Hematopoietic multipotent progenitor cell treated with erythropoietin and hydrocortisone succinate and interleukin-3 and kit ligand, for 17 days (in vitro differentiated cells): Measurements from ENCODE around the gene C12orf56.
"Not testable (repeated sequence)": the region's sequence is repeated elsewhere in the genome, so short reads cannot be mapped to it uniquely, and the experiment has no call there.

Experiments used
- DNase-seq: peaks from one replicate; pipeline ENCODE4 v3.0.0-alpha.2; 2015; ENCODE audit warnings: low spot score

Gene C12orf56

DNA sequence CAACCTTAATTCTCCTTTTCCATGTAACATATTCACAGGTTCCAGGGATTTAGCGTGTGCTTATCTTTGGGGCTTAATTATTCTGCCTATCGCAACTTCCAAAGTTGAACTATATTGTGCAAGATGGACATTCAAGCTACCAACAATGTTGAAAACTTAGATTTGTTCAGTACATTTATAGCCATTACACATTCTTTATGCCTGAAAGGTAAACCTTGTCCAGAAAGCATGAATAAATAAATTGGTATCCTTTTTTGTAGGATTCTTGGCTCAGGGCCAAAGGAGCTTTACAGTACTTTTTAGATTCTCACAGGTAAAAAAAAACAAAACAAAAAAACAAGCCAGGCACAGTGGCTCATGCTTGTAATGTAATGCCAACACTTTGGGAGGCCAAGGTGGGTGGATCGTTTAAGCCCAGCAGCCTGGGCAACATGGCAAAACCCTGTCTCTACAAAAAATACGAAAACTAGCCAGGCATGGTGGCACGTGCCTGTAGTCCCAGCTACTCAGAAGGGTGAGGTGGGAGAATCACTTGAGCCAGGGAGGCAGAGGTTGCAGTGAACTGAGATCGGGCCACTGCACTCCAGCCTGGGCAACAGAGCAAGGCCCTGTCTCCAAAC, 3.3 kb downstream of the C12orf56 start:
- no peak for DNase-seq

DNA sequence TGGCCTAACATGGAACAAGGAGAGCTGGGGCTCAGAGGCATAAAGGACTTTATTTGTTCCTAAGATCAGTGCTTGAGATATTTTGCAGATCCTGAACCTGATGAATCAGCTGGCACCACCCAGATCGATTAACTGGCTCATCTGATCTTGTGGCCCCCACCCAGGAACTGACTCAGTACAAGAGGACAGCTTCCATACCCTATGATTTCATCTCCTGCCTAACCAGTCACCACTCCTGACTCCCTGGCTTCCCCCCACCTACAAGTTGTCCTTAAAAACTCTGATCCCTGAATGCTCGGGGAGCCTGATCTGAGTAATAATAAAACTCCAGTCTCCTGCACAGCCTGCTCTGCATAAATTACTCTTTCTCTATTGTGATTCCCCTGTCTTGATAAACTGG, 5.1 kb downstream of the C12orf56 start:
- no peak for DNase-seq

DNA sequence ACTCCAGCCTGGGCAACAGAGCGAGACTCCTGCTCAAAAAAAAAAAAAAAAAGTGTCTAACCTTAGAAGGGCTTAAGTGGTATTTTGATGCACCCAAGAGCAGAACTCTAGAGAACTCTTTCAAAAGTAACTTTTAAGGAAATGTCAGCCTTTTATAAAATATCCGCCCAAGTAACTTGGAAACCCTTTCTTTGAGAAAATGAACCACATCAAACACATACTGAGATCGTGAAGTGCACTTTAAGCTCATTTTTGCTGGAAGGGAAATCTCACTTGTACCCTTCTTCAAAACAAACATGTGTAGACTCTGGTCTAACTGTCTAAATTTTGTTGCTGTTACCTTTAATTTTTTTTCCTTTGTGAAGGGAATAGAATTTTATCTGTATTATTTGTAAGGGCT, 5.5 kb downstream of the C12orf56 start:
- no peak for DNase-seq

DNA sequence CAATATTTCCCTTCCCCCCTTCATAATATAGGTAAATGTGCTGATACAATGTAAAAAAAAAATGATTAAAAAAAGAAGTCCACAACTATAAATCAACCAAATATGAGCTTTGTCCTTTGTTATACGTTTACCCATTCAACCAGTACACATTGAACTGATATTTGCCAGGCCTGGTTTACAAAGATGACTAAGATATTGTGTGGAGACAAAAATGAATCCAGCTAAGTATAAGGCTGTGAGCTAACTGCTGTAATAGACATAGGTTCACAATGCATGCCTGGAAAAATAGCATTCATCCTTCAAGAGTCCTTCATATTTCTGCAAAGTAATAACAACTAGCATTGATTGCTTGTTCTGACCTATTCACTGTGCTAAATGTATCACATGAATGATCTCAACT, 6.9 kb downstream of the C12orf56 start:
- no peak for DNase-seq

DNA sequence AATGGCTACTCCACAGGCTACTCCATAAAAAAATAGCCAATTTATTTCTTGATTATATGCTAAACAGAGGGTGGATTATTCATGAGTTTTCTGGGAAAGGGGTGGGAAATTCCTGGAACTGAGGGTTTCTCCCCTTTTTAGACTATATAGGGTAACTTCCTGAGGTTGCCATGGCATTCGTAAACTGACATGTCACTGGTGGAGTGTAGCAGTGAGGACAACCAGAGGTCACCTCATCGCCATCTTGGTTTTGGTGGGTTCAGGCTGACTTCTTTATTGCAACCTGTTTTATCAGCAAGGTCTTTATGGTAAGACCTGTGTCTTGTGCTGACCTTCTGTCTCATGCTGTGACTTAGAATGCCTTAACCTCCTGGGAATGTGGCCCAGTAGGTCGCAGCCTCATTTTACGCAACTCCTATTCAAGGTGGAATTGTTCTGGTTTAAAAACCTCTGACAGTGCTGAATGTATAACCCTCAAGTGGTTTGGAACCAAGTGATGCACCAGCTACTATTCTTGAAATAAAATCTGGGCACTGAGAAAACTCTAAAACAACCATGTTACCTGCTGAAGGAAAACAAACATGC, 27.7 kb downstream of the C12orf56 start:
- DNase-seq: no peak

DNA sequence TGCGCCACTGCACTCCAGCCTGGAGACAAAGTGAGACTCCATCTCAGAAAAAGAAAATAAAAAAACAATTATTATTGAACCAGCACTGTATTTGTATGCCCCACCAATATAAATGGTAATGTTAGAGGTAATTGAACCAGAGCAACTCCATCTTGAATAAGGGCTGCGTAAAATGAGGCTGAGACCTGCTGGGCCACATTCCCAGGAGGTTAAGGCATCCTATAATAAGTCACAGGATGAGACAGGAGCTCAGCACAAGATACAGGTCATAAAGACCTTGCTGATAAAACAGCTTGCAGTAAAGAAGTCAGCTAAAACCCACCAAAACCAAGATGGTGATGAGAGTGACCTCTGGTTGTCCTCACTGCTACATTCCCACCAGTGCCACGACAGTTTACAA, 29.4 kb downstream of the C12orf56 start:
- DNase-seq: not testable (repeated sequence)

DNA sequence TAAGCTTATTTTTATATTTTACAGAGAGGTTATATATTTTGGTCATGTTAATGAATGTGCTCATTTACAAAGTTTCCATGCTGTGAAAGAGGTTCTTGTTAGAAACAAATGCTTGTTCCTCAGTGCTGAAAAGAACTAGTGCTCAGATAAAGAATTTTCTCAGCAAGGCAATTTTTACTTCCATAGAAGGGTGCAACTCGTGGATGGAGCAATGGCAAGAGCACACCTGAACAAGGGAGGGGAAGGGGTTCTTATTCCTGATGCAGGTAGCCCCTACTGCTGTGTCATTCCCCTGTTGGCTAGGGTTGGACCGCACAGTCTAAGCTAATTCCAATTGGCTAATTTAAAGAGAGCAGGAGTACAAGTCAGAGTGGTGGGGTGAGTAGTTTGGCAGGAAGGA, 34.3 kb downstream of the C12orf56 start:
- not testable (repeated sequence) for DNase-seq

DNA sequence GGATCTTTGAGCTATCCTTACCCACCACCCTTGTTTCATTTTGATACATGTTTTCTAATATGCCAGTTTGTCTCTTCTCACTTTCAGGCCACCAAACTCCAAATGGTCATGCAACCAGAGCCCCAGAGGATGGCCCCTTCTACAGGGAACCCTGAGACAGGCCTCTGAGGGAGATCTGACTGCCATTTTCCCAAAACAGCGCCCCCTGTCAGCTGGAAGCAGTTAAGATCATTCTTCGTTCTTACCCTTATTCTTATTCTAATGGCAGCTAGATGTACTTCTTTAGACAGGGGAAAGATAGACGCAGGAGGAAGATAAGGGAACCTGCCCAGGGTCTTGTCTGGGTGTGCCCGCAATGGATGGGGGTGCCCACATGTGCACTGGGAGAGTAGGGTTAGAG, 38.4 kb downstream of the C12orf56 start:
- DNase-seq: no peak

DNA sequence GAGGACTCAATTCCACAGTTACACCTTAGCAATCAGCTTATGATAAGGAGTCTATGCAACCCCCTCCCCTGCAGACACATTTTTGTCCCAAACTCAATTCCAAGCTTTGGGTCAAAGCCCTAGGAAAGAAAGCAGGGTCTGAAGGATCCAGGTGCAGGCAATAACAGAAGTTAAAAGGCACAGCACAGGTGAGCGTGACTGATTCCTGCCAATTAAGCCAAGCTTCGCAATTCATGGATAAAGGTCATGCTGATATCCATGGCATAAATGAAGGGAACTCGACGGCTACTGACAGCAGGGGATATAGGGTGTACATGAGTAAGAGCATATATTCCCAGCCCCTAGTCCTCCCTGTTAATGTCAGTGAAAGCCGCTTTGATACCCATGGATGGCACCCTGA, 39.3 kb downstream of the C12orf56 start:
- DNase-seq: no peak

DNA sequence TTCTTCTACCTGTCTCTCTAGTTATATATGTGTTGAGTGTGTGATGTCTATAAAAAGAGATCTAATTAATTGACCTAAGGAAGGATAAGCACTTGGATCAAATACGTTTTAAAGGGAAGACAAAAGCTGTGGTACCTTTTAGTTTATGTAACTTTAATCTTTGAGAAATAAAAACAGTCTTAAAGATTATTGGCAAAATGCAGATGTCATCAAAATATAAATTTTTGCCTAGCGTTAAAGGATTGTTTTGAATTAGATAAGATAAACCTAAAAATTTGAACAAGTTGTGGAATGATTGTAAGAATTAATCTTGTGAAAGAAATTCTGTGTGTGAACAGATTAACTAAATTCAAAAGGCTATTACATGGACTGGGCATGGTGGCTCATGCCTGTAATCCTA, 42.9 kb downstream of the C12orf56 start:
- no peak for DNase-seq

DNA sequence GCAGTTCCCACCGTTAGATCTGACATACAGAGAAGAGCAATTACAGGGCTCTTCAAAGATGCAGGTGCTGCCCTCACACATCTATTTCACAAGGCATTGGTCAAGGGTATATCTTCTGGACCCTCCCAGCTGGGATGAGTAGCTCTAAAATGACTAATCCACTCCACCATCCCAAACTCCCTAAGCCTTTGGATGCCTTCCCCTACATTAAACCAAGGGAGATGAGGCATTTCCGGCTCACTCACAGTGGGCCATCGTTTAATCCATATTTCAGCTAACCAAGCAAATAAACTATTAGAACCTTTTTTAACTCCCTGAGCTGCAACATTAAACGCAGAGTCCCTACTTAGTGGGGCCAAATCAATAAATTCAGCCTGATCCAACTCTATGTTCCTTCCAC, 45.9 kb downstream of the C12orf56 start:
- not testable (repeated sequence) for DNase-seq

DNA sequence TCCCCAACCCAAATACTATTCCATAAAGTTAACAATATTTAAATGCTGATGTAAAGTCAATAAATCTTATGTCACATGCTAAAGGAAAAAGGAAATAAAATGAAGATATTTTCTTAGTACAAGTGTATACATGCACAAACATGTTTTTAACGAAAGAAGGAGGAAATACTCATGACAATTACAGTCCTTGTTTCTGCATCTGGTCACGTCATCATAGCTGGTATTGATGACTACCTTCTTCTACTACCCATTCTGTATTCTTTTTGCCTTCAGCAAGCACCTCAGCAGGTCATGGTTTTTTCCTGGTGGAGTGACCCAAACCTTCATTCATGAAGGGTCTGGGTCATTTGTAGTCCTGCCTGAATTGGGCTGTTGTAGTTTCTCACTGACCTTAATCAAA, 50.0 kb downstream of the C12orf56 start:
- DNase-seq: not testable (repeated sequence)

DNA sequence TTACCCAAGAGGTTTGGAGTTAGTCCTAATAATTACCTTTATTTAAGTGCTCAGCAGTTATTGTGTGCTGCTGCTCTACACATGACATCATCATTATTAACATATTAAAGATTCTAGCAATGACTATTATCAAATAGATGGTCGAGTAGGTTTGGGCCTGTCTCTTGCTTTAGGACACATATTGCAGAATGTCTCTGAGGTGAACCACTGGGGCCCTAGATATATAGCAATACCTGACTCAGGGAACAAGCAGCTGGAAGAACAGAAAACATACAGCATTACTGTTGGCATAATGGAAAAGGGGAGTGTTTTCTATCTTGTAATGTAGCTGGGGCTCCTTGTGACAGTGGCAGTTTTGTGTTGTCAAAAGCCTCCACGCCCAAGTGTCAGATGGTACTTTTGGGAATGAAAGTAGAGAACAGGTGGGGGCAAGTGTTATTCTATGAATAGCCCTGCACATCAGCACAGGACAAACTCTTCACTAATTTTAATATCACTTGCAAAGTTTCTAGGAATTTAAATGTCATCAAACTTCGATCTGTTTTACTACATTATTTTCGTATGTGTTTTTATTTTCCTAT, 54.6 kb downstream of the C12orf56 start:
- DNase-seq: no peak

DNA sequence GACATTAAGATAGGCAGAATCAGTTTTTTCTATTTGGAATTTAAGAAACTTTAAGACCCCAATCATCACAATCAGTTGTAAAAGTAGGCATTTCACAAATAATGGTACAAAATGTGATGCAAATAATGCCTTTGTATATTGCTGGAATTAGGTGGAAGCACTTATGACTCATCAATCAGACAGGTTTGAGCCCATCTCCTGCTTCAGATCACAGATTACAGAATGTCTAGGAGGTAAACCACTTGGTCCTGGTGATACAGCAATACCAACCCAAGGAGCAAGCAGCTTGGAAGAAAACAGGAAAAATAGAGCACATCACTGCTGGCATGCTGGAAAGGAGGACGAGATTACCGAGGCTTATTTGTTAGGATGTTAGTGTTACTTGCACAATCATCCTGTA, 57.6 kb downstream of the C12orf56 start:
- no peak for DNase-seq

DNA sequence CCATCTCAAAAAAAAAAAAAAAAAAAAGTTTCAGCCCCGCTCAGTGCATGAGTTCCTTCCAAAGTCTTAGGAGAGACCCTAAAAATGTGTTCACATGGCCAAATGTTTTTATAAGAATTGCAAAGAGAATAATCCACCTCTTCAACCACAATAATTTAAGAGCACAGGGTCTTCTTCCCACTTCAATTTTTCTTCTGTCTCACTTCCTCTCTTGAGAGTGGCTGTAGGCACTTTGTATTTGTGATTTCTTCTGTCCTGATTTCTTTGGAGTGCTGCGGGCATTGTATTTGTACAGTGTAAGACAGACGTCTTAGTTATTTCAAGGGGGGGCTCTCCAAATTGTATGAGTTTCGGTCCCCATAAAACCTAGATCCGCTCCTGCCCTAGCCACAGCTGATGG, 58.3 kb downstream of the C12orf56 start:
- no peak for DNase-seq

DNA sequence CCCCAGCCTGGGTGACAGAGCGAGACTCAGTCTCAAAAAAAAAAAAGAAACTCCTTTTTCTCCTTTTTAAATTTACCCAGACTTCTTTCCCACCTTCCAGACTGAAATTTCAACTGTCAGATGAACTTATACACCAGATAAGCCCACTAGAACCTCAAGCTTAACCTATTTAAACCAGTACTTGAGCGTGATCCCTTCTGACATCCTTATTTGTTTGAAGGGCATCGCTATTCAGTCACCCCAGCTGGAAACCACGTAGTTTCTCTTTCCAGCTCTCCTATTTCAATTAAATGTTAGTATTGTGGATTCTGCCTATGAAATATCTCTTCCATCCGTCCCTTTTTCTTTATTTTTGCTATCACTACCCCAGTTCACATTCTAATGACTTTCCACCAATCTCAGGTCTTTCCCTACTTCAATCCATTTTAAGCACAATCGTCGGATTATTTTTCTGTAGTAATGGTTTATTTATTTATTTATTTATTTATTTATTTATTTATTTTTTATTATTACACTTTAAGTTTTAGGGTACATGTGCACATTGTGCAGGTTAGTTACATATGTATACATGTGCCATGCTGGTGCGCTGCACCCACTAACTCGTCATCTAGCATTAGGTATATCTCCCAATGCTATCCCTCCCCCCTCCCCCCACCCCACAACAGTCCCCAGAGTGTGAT, 61.4 kb downstream of the C12orf56 start:
- not testable (repeated sequence) for DNase-seq

DNA sequence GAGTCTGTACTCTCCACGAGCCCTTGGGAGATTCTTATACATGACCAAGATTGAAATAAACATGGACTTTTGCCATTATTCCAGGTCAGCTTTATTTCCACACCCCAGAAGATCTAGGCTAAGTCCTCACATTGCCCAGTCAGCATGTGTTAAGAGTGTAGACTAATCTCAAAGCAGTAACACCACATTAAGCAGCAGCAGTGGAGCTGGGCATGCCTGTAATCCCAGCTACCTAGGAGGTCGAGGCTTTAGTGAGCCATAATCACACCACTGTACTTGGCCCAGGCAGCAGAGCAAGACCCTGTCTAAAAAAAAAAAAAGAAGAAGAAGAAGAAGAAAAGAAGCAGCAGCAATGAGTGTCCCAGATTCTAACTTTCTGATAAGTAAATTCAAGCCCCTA, 65.5 kb downstream of the C12orf56 start:
- no peak for DNase-seq

DNA sequence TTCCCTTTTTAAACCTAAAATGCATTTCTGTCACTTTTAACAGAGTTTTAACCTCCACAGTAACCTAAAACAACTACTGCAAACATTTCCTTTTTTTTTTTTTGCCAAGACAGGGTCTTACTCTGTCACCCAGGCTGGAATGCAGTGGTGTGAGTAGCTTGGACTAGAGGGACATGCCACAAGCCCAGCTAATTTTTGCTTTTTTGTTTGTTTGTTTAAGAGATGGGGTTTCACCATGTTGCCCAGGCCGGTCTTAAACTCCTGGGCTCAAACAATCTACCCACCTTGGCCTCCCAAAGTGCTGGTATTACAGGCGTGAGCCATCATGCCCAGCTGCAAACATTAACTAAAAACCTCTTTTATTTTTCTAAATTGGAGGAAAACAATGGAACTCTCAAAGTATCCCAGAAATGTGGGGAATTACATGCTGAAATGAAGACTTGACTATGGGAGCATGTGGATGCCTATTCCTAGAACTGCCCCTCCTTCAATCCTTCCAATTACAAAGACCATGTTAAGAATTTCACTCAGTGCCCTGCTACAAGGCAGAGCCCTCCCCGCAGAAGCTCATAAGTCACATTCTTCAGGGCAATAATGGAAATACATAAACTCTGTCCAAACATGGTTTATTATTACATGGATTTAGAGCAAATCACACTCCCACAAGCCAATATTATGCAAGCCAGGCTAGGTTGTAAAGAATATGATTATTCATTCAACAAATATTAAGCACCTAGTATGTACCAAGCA, 66.9 kb downstream of the C12orf56 start:
- no peak for DNase-seq

DNA sequence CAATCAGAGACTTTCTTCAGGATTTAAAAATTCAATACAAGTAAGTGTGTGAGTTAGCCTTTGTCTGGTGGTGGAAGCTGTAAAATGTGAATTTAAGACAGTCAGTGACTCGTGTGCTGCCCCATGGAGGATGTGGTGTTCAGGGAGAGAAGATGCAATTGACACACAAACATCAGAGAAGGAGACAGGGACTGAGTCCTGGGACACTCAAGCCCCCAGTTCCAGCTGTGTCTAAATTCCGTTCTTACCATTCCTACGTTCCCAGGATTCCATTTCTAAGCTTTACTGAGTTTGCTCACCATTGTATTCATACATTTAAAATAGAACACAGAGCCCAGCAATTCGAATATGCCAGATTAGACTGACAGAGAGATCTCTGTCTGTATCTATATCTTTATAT, 67.6 kb downstream of the C12orf56 start:
- DNase-seq: no peak

DNA sequence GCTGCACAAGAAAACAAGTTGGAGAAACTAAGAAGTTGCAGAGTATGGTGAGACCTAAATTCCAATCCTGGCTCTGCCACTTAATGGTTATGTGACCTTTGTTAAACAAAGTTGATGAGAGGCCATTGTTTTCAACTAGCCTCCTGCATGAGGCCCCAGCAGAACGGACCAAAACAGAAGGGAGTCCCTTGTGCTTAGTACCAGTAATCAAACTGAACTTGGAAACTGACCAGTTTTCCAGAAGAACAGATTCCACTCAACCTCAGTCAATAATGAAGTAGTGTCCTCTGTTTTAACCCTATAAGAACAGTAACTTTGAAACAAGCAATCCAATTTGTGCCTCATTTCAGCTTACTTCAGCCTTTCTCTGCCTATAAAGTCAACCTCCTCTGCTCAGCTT, 69.9 kb downstream of the C12orf56 start:
- DNase-seq: no peak

DNA sequence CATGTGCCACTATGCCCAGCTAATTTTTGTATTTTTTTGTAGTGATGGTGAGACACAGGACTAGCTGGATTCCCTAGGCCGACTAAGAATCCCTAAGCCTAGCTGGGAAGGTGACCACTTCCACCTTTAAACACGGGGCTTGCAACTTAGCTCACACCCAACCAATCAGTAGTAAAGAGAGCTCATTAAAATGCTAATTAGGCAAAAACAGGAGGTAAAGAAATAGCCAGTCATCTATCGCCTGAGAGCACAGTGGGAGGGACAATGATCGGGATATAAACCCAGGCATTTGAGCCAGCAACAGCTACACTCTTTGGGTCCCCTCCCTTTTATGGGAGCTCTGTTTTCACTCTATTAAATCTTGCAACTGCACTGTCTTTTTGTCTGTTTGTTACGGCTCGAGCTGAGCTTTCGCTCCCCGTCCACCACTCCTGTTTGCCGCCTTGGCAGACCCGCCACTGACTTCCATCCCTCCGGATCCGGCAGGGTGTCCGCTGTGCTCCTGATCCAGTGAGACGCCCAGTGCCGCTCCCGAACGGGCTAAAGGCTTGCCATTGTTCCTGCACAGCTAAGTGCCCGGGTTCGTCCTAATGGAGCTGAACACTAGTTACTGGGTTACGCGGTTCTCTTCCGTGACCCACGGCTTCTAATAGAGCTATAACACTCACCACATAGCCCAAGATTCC, 70.9 kb downstream of the C12orf56 start:
- not testable (repeated sequence) for DNase-seq

DNA sequence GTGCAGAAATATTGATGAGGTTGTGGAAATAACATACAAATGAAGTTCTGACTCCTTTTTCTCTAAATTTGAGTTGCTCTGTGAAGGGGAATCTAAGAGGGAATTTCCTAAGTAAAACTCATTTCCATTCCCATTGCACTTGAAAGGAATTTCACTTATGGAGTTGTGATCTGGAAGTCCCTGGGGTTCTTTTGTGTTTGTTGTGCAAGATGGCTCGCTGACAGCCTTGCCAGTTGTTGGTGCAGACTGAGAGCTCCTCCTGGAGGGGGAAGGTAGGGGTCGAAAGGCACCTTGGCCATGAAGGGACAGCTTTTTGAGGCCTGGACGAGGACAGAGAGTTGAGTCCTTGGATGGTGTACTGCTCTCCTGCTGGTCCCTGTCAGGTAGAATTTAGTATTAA, 72.0 kb downstream of the C12orf56 start:
- DNase-seq: no peak
